Thoracic aorta (tissue), 2 donors: ENCODE results near the gene TDRKH. TPM values are rescaled to one million over a fixed set of nuclear protein-coding genes. Genes with fewer than 3 reads are reported as not detected.

Experiments
- ATAC-seq: fragments of 150-250 bp; one replicate; pipeline ENCODE4 v1.8.0; 2017; ENCODE audit warnings: low read depth; ENCODE audit not compliant: insufficient number of reproducible peaks, low FRiP score
- DNase-seq: peaks from one replicate; pipeline ENCODE4 v3.0.0-alpha.2; 2020; ENCODE audit warnings: low spot score
- H3K27ac ChIP-seq, 2 donors: fragments of 200-600 bp; sonication (generic); 1 replicate in 1 of 2; 2 replicates in 1 of 2; pipeline ENCODE4 v1.5.1; 2016; ENCODE audit warnings: mild to moderate bottlenecking in 2 of 2, moderate library complexity in 2 of 2
- H3K27me3 ChIP-seq: fragments of 200-600 bp; sonication (generic); replicated peaks from 2 replicates; pipeline ENCODE4 v1.6.0; 2016; ENCODE audit warnings: mild to moderate bottlenecking; ENCODE audit not compliant: insufficient read depth
- H3K36me3 ChIP-seq: fragments of 200-600 bp; sonication (generic); one replicate; pipeline ENCODE4 v1.5.1; 2016
- H3K4me1 ChIP-seq, 2 donors: fragments of 200-600 bp; sonication (generic); 1 replicate in 1 of 2; 2 replicates in 1 of 2; pipeline versions ENCODE4 v1.5.1 to v1.6.0; 2016; ENCODE audit warnings: low read depth in 2 of 2, mild to moderate bottlenecking in 1 of 2; ENCODE audit not compliant: control insufficient read depth in 1 of 2
- H3K4me3 ChIP-seq: fragments of 200-600 bp; sonication (generic); 2 replicates; pipeline ENCODE4 v1.5.1; 2016; ENCODE audit warnings: mild to moderate bottlenecking
- H3K9me3 ChIP-seq: fragments of 200-600 bp; sonication (generic); 2 replicates; pipeline ENCODE4 v1.5.1; 2016
- CTCF ChIP-seq: fragments of 200-600 bp; sonication (generic); IDR thresholded peaks from one replicate; pipeline ENCODE4 v1.5.1; 2019; ENCODE audit warnings: antibody characterized with exemption
- total RNA-seq, 2 donors: library from RNA; depleted of rRNA; stranded (reverse); fragments of >200 nt; gene quantifications; one replicate each; pipeline versions ENCODE4 v1.1.0 to v1.2.3, GENCODE V29; 2016

Gene TDRKH
- total RNA-seq, 2 donors from 2014 or later = 3.1 to 3.2 TPM

- no peaks in the 10 kb centered on the region for H3K4me1 ChIP-seq
- peaks cover 6% of the 10 kb centered on the region for H3K36me3 ChIP-seq
- H3K9me3 ChIP-seq = no peaks in the 10 kb centered on the region
- TF ChIP-seq CTCF = no peak
- H3K27ac ChIP-seq = no peak overlapping the region
- no peak overlapping the region for H3K4me3 ChIP-seq
- H3K27me3 ChIP-seq = no peaks in the 10 kb centered on the region
- DNase-seq (no peak), ATAC-seq (no peak)
Measured at GRCh38 chr1:151779852-151780251, 10.4 kb downstream of the TDRKH start.

GRCh38 chr1:151777317-151777716 lies 13.0 kb downstream of the TDRKH start:
- Histone ChIP-seq H3K36me3 (peaks cover 18% of the 10 kb centered on the region), H3K27me3 (no peaks in the 10 kb centered on the region), H3K27ac (no peak overlapping the region), H3K9me3 (no peaks in the 10 kb centered on the region), H3K4me3 (no peak overlapping the region), H3K4me1 (no peaks in the 10 kb centered on the region)
- DNase-seq (no peak), ATAC-seq (no peak)
- TF ChIP-seq CTCF = no peak

- Histone ChIP-seq H3K9me3 (no peaks in the 10 kb centered on the region), H3K27ac (no peak overlapping the region), H3K27me3 (no peaks in the 10 kb centered on the region), H3K36me3 (peaks cover 17% of the 10 kb centered on the region), H3K4me3 (no peak overlapping the region), H3K4me1 (no peaks in the 10 kb centered on the region)
- ATAC-seq = no peak
- no peak for TF ChIP-seq CTCF
- no peak for DNase-seq
Measured at GRCh38 chr1:151776665-151777062, 13.6 kb downstream of the TDRKH start.

GRCh38 chr1:151775894-151776664 lies 14.2 kb downstream of the TDRKH start:
- no peaks in the 10 kb centered on the region for H3K27me3 ChIP-seq
- ATAC-seq (no peak), DNase-seq (no peak)
- H3K36me3 ChIP-seq = peaks cover 13% of the 10 kb centered on the region
- no peak overlapping the region for H3K4me3 ChIP-seq
- no peak for TF ChIP-seq CTCF
- H3K27ac ChIP-seq = no peak overlapping the region
- no peaks in the 10 kb centered on the region for H3K4me1 ChIP-seq
- H3K9me3 ChIP-seq = no peaks in the 10 kb centered on the region

- DNase-seq (no peak), ATAC-seq (no peak)
- no peak overlapping the region for H3K27ac ChIP-seq
- H3K36me3 ChIP-seq = peaks cover 13% of the 10 kb centered on the region
- H3K4me1 ChIP-seq = no peaks in the 10 kb centered on the region
- H3K9me3 ChIP-seq = no peaks in the 10 kb centered on the region
- no peaks in the 10 kb centered on the region for H3K27me3 ChIP-seq
- H3K4me3 ChIP-seq = no peak overlapping the region
- TF ChIP-seq CTCF = no peak
Measured at GRCh38 chr1:151774256-151774922, 15.9 kb downstream of the TDRKH start.
